Right lobe of liver (tissue), 6 donors: Measurements from ENCODE around the gene STK10. TPM values are rescaled to one million over a fixed set of nuclear protein-coding genes. Genes with fewer than 3 reads are reported as not detected.

Experiments
- ATAC-seq, 4 donors: fragments of 200-7000 bp; cut with Tn5 transposase; one replicate each; pipeline ENCODE4 v1.9.1; 2020; ENCODE audit warnings: mild to moderate bottlenecking in 4 of 4, moderate library complexity in 4 of 4
- DNase-seq, 3 donors: peaks; one replicate each; pipeline ENCODE4 v3.0.0-alpha.2; 2020
- H3K27ac ChIP-seq, 3 donors: fragments of 200-600 bp; one replicate each; pipeline ENCODE4 v1.8.0; 2022
- H3K27me3 ChIP-seq, 2 donors: fragments of 200-600 bp; one replicate each; pipeline ENCODE4 v1.8.0; 2022
- H3K36me3 ChIP-seq, 4 donors: fragments of 200-600 bp; sonication (generic) in 1 of 4; one replicate each; pipeline versions ENCODE4 v1.5.1 to v1.8.0; 2017 to 2022; ENCODE audit warnings: control low read depth in 1 of 4
- H3K4me1 ChIP-seq, 4 donors: fragments of 200-600 bp; sonication (generic) in 1 of 4; one replicate each; pipeline versions ENCODE4 v1.5.1 to v1.8.0; 2017 to 2022; ENCODE audit warnings: control low read depth in 1 of 4
- H3K4me3 ChIP-seq, 3 donors: fragments of 200-600 bp; one replicate each; pipeline ENCODE4 v1.8.0; 2022
- H3K9me3 ChIP-seq, 4 donors: fragments of 200-600 bp; sonication (generic) in 1 of 4; one replicate each; pipeline versions ENCODE4 v1.5.1 to v1.8.0; 2017 to 2022; ENCODE audit warnings: control low read depth in 1 of 4
- POLR2A ChIP-seq: fragments of 450-650 bp; IDR thresholded peaks from one replicate; pipeline ENCODE4 v1.6.1; 2017; ENCODE audit warnings: antibody characterized with exemption, mild to moderate bottlenecking
- WGBS: methylation state at CpG from one replicate; pipeline ENCODE4 v1.1.6; 2018; ENCODE audit warnings: low coverage, low lambda C conversion rate; ENCODE audit not compliant: insufficient coverage; ENCODE audit errors: missing lambda C conversion rate; 5-methylcytosine and 5-hydroxymethylcytosine counted together
- intact Hi-C, 2 donors: fragments of 100-400 bp; cut with DNase I; formaldehyde crosslinking; loops; one replicate each; pipeline versions ENCODE4 v1.11.2 to v1.14.1; 2022
- total RNA-seq, 6 experiments: library from RNA; depleted of rRNA in 2 of 6; stranded (reverse); fragments of >200 nt in 2 of 6; fragmentation: NEBNext Ultra II Directional in 3 of 6; extraction: Animal tissue kit (Norgen Biotek cat#: 25700) in 3 of 6; gene quantifications; one replicate each; pipeline versions ENCODE4 v1.1.0 to v1.2.4, GENCODE V29; 2016 to 2023
- TF ChIP-seq, protein P1 (sequence below), 4 donors: fragments of 200-600 bp in 3 of 4; fragments of 450-650 bp in 1 of 4; IDR thresholded peaks; one replicate each; pipeline versions ENCODE4 v1.5.1 to v1.8.0; 2016 to 2022; ENCODE audit warnings: antibody characterized with exemption in 4 of 4, mild to moderate bottlenecking in 2 of 4
- donor health status: DM: no; HTN: yes; CAD: no.
- donor health status: DM: no; HTN: no; CAD: no.
- donor health status: DM: no; HTN: no; CAD: no.
- donor health status: DM: no; HTN: yes; CAD: no.
- donor health status: DM: no; HTN: yes; CAD: no.

The STK10 gene
- total RNA-seq, 6 experiments from 2014 or later = 6.9 to 27.4 (median 9.0) TPM

DNA sequence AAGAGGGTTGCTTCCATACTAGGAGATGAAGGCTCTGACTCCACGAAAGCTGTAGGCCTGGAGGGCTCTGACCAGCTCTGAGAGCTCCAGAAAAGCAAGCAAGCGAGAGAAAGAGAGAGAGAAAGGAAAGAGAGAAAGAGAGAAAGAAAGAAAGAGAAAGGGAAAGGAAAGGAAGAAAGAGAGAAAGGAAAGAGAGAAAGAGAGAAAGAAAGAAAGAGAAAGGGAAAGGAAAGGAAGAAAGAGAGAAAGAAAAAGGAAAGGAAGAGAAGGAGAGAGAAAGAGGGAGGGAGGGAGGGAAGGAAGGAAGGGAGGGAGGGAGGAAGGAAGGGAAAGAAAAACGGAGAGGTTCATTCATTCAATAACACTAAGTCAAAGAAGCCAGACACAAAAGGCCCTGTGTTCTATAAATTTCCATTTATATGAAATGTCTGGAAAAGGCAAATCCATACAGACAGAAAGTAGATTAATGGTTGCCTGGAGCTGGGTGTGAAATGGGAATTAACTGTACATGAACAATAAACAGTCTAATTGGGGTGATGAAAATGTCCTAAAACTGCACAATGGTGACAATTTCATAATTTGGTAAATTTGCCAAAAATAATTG, 1.8 kb upstream of the STK10 start:
- H3K27ac ChIP-seq = no peak overlapping the region
- intact Hi-C loops = loop anchor here in 1 of 2 donors (2.0 kb wide), 1 partner anchor 83 kb away; no protein-coding TSS in a partner anchor
- H3K36me3 ChIP-seq = no peaks in the 10 kb centered on the region
- 60% methylated on average over 2 of the region's 3 CpGs for WGBS
- DNase-seq (no peak), ATAC-seq (no peak)
- no peak for TF ChIP-seq POLR2A
- TF ChIP-seq, protein P1, sequence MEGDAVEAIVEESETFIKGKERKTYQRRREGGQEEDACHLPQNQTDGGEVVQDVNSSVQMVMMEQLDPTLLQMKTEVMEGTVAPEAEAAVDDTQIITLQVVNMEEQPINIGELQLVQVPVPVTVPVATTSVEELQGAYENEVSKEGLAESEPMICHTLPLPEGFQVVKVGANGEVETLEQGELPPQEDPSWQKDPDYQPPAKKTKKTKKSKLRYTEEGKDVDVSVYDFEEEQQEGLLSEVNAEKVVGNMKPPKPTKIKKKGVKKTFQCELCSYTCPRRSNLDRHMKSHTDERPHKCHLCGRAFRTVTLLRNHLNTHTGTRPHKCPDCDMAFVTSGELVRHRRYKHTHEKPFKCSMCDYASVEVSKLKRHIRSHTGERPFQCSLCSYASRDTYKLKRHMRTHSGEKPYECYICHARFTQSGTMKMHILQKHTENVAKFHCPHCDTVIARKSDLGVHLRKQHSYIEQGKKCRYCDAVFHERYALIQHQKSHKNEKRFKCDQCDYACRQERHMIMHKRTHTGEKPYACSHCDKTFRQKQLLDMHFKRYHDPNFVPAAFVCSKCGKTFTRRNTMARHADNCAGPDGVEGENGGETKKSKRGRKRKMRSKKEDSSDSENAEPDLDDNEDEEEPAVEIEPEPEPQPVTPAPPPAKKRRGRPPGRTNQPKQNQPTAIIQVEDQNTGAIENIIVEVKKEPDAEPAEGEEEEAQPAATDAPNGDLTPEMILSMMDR (IDR thresholded peaks at IDR 0.05) = no peak
- H3K27me3 ChIP-seq = no peaks in the 10 kb centered on the region
- H3K4me1 ChIP-seq = no peaks in the 10 kb centered on the region
- H3K9me3 ChIP-seq = no peaks in the 10 kb centered on the region
- H3K4me3 ChIP-seq = no peak overlapping the region

DNA sequence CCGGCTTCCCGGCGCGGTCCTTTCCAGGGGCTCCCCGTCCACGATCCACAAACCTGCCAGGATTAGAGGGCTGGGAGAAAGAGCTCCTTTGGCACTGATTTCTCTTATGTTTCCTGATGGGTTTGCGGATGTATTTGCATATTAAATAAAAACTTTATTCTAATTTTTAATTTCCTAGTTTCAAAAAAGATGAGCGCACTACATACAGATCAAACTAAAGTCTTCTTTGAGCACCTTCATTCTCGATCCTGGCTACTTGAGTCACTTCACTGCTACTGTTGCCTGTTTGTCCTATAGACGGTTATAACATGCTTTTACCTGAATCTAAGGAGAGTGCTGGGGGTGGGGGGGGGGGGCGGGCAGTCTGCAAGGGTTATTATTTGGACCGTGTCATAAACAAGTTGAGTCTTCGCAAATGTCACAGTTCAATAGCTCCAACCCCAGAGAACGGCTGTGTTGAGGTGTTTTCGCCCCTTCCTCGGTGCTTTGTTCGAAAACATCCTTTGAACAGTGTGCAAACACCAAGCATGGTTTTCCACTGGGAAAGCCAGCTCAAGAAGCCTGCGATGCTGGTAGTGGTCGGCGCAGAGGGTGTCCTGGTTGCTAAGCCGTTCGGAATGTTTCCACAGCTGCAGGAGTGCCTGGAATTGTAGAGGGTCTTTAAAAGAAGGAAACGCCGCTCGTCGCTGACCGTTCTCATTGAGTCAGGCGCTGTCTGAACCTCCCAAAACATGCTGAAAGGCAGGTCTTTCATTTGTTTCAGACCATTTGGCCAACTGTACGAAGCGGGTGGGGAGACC, 1.1 kb upstream of the STK10 start:
- no peak for TF ChIP-seq POLR2A
- TF ChIP-seq, protein P1 (IDR thresholded peaks at IDR 0.05) = no peak
- ATAC-seq = no peak
- WGBS = 32% methylated on average over 26 of the region's 30 CpGs
- peak overlapping the region in 1 of 3 donors; percentile 73 for H3K27ac ChIP-seq
- no peaks in the 10 kb centered on the region for H3K9me3 ChIP-seq
- H3K4me3 ChIP-seq = peak overlapping the region; percentile 55 to 87 (median 87)
- no peaks in the 10 kb centered on the region for H3K36me3 ChIP-seq
- no peaks in the 10 kb centered on the region for H3K27me3 ChIP-seq
- H3K4me1 ChIP-seq = no peaks in the 10 kb centered on the region
- DNase-seq = no peak
- intact Hi-C loops = loop anchor here in 1 of 2 donors (2.0 kb wide), 1 partner anchor 82 kb away; no protein-coding TSS in a partner anchor

DNA sequence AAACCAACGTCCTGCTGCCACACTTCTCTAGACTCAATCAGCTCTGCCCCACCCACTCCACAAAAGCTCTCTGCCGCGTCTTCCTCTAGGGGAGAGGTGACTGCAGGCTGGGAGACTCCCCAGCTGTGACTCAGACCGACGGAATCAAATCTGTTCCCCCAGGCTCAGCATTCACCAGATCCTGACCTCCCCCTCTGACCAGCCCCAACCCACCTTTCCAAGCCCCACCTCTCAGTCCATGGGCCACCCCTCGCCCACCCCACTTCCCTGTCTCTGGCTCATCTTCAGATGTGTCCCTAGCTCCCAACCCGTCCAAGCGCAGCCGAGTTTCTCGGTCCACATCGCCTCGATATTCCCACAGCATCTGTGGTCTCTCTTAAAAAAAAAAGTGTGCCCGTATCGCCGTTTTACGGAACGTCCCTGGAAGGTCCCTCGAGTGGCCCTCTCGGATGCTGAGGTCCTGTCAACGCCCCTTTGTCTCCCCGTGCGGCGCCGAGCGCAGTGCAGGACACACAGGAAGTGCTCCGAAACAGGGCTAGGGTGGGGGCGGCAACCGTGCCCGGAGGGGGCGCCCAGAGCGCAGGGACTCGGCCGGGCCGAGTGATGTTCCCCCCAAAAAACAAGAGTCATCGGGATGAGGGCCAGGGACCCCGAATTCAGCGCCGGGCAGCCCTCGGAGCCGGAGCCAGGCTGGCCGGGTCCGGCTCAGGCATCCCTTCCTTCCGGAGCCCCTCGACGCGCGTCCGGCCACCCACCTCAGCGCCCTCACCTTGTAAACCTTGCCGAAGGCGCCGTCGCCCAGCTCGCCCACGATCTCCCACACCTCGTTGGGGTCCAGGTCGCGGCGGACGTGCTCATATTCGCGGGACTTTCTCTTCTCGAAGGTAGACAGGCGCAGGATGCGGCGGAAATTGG, 649 bp downstream of the STK10 start:
- Histone ChIP-seq H3K27ac (peak overlapping the region; percentile 60 to 82 (median 73)), H3K36me3 (no peaks in the 10 kb centered on the region), H3K9me3 (no peaks in the 10 kb centered on the region), H3K4me1 (no peaks in the 10 kb centered on the region), H3K27me3 (no peaks in the 10 kb centered on the region), H3K4me3 (peak overlapping the region; percentile 55 to 87 (median 87))
- intact Hi-C loops = loop anchor here in 1 of 2 donors (2.0 kb wide), 1 partner anchor 81 kb away; no protein-coding TSS in a partner anchor
- ATAC-seq (peak; percentile 4 to 40 (median 28)), DNase-seq (peak in 2 of 3 donors; percentile 68 to 69)
- TF ChIP-seq POLR2A = peak; percentile 34
- TF ChIP-seq, protein P1 (IDR thresholded peaks at IDR 0.05) = no peak
- WGBS = under 1% methylated on average over 24 of the region's 66 CpGs

DNA sequence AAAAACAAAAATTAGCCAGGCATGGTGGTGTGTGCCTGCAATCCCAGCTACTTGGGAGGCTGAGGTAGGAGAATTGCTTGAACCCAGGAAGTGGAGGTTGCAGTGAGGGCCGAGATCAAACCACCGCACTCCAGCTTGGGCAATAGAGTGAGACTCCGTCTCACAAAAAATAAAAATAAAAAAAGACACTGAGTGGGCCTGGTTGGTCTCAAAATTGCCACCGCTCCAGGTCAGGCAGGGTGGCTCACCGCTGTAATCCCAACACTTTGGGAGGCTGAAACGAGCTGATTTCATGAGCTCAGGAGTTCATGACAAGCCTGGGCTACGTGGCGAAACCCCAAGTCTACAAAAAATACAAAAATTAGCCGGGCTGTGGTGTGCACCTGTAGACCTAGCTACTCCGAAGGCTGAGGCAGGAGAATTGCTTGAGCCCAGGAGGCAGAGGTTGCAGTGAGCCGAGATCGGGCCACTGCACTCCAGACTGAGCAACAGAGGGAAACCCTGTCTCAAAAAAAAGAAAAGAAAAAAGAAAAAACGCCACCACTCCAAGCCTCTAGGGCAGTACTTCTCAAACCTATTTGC, 1.8 kb downstream of the STK10 start:
- Histone ChIP-seq H3K4me1 (no peaks in the 10 kb centered on the region), H3K4me3 (peak overlapping the region in 2 of 3 donors; percentile 55 to 87), H3K27ac (peak overlapping the region in 2 of 3 donors; percentile 73 to 82), H3K9me3 (no peaks in the 10 kb centered on the region), H3K27me3 (no peaks in the 10 kb centered on the region), H3K36me3 (no peaks in the 10 kb centered on the region)
- DNase-seq (no peak), ATAC-seq (no peak)
- WGBS = 69% methylated on average over 11 of the region's 13 CpGs
- TF ChIP-seq, protein P1 (IDR thresholded peaks at IDR 0.05) = no peak
- TF ChIP-seq POLR2A = no peak
- intact Hi-C loops = no loop called here
